Fibroblast of lung (primary cell): Measurements from ENCODE around the gene CTR9. TPM values are rescaled to one million over a fixed set of nuclear protein-coding genes. Genes with fewer than 3 reads are reported as not detected.

Experiments
- DNase-seq, 2 donors: peaks; one replicate each; pipeline versions ENCODE4 v3.0.0 to v3.0.0-alpha.2; 2010; ENCODE audit warnings: low read depth in 2 of 2
- H2AFZ ChIP-seq: 2 replicates; pipeline ENCODE4 v1.5.1; 2012; ENCODE audit warnings: low read length, control low read depth, inconsistent platforms
- H3K27ac ChIP-seq: 2 replicates; pipeline ENCODE4 v1.5.1; 2011; ENCODE audit warnings: low read length, control low read depth; ENCODE audit not compliant: insufficient read depth
- H3K27me3 ChIP-seq: 2 replicates; pipeline ENCODE4 v1.5.1; 2011; ENCODE audit warnings: mild to moderate bottlenecking, low read length; ENCODE audit not compliant: control insufficient read depth, insufficient read depth
- H3K36me3 ChIP-seq: 2 replicates; pipeline ENCODE4 v1.5.1; 2011; ENCODE audit warnings: low read length; ENCODE audit not compliant: control insufficient read depth, insufficient read depth
- H3K4me1 ChIP-seq: 2 replicates; pipeline ENCODE4 v1.5.1; 2011; ENCODE audit warnings: low read length; ENCODE audit not compliant: control insufficient read depth, insufficient read depth; ENCODE audit errors: extremely low read depth
- H3K4me2 ChIP-seq: 2 replicates; pipeline ENCODE4 v1.5.1; 2011; ENCODE audit warnings: low read length, control low read depth; ENCODE audit not compliant: insufficient read depth; ENCODE audit errors: extremely low read depth
- H3K4me3 ChIP-seq, 4 experiments: fragments of 200-600 bp in 1 of 4; sonication (generic) in 1 of 4; replicated peaks in 1 of 4; 2 replicates each; pipeline ENCODE4 v1.5.1; 2011 to 2016; ENCODE audit warnings: low read length in 4 of 4, low read depth in 3 of 4, mild to moderate bottlenecking in 3 of 4, control low read depth in 2 of 4, inconsistent platforms in 1 of 4, mixed read lengths in 1 of 4; ENCODE audit not compliant: insufficient read depth in 1 of 4; ENCODE audit errors: control extremely low read depth in 1 of 4
- H3K79me2 ChIP-seq: 2 replicates; pipeline ENCODE4 v1.5.1; 2012; ENCODE audit warnings: mild to moderate bottlenecking, low read length, inconsistent platforms; ENCODE audit not compliant: control insufficient read depth, insufficient read depth
- H3K9ac ChIP-seq: 2 replicates; pipeline ENCODE4 v1.5.1; 2011; ENCODE audit warnings: mild to moderate bottlenecking, low read length, control low read depth; ENCODE audit not compliant: insufficient read depth
- H3K9me3 ChIP-seq: 2 replicates; pipeline ENCODE4 v1.5.1; 2012; ENCODE audit warnings: low read depth, low read length; ENCODE audit not compliant: control insufficient read depth, insufficient read depth
- H4K20me1 ChIP-seq: 2 replicates; pipeline ENCODE4 v1.5.1; 2011; ENCODE audit warnings: low read length; ENCODE audit not compliant: control insufficient read depth, insufficient read depth; ENCODE audit errors: extremely low read depth
- EZH2 ChIP-seq: IDR thresholded peaks from 2 replicates; pipeline ENCODE4 v1.5.1; 2012; ENCODE audit warnings: low read length, control low read depth, mild to moderate bottlenecking; ENCODE audit errors: missing control alignments
- polyA plus RNA-seq, 2 donors: library from polyadenylated mRNA; depleted of rRNA in 1 of 2; stranded (reverse) in 1 of 2; unstranded in 1 of 2; fragments of >200 nt; gene quantifications; 2 replicates each; pipeline ENCODE4 v1.2.1, GENCODE V29; 2011 to 2012; ENCODE audit warnings: missing spikeins in 1 of 2
- total RNA-seq: library from RNA; depleted of rRNA; stranded (reverse); fragments of >200 nt; gene quantifications from 2 replicates; pipeline ENCODE4 v1.2.1, GENCODE V29; 2014
- TF ChIP-seq, protein P1 (sequence below), 2 donors: IDR thresholded peaks in 1 of 2; conservative IDR thresholded peaks in 1 of 2; 1 replicate in 1 of 2; 2 replicates in 1 of 2; pipeline ENCODE4 v1.5.1; 2011 to 2012; ENCODE audit warnings: low read length in 2 of 2, control low read depth in 1 of 2, inconsistent platforms in 1 of 2, low read depth in 1 of 2, mild to moderate bottlenecking in 1 of 2

The CTR9 gene
- total and polyA plus RNA-seq, 2 donors (not counting 1 experiment from before 2014, with no cell fraction given): 22.8 to 41.5 TPM

DNA sequence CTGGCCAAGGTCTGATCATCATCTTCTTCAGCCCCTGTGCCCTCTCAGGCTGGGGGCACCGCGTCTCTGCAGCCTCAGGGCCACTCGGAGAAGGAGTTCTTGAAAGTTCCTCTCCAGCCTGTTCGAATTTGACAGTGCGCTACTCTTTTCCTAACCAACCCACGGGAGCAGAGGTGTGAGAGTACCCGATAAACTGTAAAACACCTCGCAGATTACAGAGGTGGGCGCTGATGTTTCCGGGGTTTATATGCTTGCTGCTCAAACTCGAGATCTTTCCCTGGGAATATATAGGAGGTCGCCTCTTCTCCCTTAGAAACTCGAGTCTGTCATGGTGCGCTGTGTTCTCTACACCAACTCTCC lies 515 bp downstream of the CTR9 start:
- Histone ChIP-seq H4K20me1 (no peaks in the 10 kb centered on the region), H3K4me2 (peak overlapping the region; percentile 96), H3K9me3 (no peaks in the 10 kb centered on the region), H3K27me3 (no peaks in the 10 kb centered on the region), H3K4me1 (peaks cover 2% of the 10 kb centered on the region), H3K27ac (peak overlapping the region; percentile 80), H2AFZ (peak overlapping the region; percentile 0), H3K36me3 (peaks cover 8% of the 10 kb centered on the region), H3K79me2 (peaks cover 14% of the 10 kb centered on the region), H3K9ac (peak overlapping the region; percentile 51), H3K4me3 (peak overlapping the region; percentile 68 to 89 (median 78))
- no peak for TF ChIP-seq EZH2
- TF ChIP-seq, protein P1, sequence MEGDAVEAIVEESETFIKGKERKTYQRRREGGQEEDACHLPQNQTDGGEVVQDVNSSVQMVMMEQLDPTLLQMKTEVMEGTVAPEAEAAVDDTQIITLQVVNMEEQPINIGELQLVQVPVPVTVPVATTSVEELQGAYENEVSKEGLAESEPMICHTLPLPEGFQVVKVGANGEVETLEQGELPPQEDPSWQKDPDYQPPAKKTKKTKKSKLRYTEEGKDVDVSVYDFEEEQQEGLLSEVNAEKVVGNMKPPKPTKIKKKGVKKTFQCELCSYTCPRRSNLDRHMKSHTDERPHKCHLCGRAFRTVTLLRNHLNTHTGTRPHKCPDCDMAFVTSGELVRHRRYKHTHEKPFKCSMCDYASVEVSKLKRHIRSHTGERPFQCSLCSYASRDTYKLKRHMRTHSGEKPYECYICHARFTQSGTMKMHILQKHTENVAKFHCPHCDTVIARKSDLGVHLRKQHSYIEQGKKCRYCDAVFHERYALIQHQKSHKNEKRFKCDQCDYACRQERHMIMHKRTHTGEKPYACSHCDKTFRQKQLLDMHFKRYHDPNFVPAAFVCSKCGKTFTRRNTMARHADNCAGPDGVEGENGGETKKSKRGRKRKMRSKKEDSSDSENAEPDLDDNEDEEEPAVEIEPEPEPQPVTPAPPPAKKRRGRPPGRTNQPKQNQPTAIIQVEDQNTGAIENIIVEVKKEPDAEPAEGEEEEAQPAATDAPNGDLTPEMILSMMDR (conservative IDR thresholded peaks at IDR 0.05 in 1 of 2, IDR thresholded peaks at IDR 0.05 in 1 of 2; ENCODE audit: low read depth in 1 of 2, low read length in 2 of 2): no peak
- no peak for DNase-seq

DNA sequence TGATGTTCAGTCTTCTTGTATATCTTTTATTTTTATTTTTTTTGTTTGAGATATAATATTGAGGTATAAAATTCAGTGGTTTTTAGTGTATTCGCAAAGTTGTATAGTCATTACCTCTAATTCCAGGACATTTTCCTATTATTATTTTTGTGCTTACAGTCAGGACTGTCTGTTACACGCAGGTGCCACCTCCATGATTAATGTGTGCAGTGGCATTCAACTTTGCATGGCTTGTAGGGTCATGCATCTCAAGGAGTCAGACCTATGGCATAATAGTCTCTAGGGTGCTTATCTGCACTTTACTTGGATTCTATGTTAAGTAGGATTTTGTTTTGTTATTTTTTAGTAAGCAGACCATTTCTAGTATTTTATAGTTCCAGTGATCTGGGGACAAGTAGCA lies 1.0 kb downstream of the CTR9 start:
- H2AFZ ChIP-seq: no peak overlapping the region
- DNase-seq: no peak
- no peaks in the 10 kb centered on the region for H3K9me3 ChIP-seq
- H3K27ac ChIP-seq: no peak overlapping the region
- H3K27me3 ChIP-seq: no peaks in the 10 kb centered on the region
- peak overlapping the region; percentile 51 for H3K9ac ChIP-seq
- H3K4me3 ChIP-seq: peak overlapping the region; percentile 68 to 89 (median 78)
- H3K36me3 ChIP-seq: peaks cover 11% of the 10 kb centered on the region
- peaks cover 14% of the 10 kb centered on the region for H3K79me2 ChIP-seq
- TF ChIP-seq, protein P1 (conservative IDR thresholded peaks at IDR 0.05 in 1 of 2, IDR thresholded peaks at IDR 0.05 in 1 of 2; ENCODE audit: low read depth in 1 of 2, low read length in 2 of 2): no peak
- TF ChIP-seq EZH2: no peak
- H3K4me2 ChIP-seq: peak overlapping the region; percentile 96
- H3K4me1 ChIP-seq: peaks cover 2% of the 10 kb centered on the region
- H4K20me1 ChIP-seq: no peaks in the 10 kb centered on the region

DNA sequence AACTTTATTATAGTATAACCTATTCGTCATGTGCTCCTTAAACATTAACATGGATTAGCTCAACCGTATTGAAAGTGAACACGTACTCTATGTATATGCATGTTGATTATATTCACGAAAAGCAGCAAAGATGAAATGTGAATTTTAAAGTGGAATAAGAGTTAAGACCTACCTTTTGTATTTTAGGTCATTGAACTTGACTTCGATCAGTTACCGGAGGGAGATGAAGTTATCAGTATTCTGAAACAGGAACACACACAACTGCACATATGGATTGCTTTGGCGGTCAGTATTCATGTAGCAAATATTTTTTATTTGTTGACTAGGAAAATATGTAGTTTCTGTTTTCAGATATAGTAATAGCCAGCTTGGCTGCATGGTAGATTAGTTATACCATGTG lies 1.4 kb downstream of the CTR9 start:
- Histone ChIP-seq H3K36me3 (peaks cover 13% of the 10 kb centered on the region), H2AFZ (no peak overlapping the region), H3K4me1 (peaks cover 2% of the 10 kb centered on the region), H3K27ac (no peak overlapping the region), H3K9ac (no peak overlapping the region), H4K20me1 (no peaks in the 10 kb centered on the region), H3K4me3 (peak overlapping the region; percentile 68 to 89 (median 78)), H3K27me3 (no peaks in the 10 kb centered on the region), H3K4me2 (peak overlapping the region; percentile 96), H3K79me2 (peaks cover 14% of the 10 kb centered on the region), H3K9me3 (no peaks in the 10 kb centered on the region)
- DNase-seq: no peak
- TF ChIP-seq, protein P1 (conservative IDR thresholded peaks at IDR 0.05 in 1 of 2, IDR thresholded peaks at IDR 0.05 in 1 of 2; ENCODE audit: low read depth in 1 of 2, low read length in 2 of 2): no peak
- TF ChIP-seq EZH2: no peak
